ENCODE measurements around the gene FANCD2OS. TPM values are rescaled to one million over a fixed set of nuclear protein-coding genes. Genes with fewer than 3 reads are reported as not detected.

FANCD2OS gene
- total and polyA plus RNA-seq, 12 donors, result not detected

- H3K9me3 ChIP-seq (replicated peaks in 1 of 3), result no peaks in the 10 kb centered on the region
- H3K4me3 ChIP-seq, result no peak overlapping the region
- intact Hi-C loops (cut with DNase I), result no loop called here
- H3K36me3 ChIP-seq (replicated peaks in 1 of 2), result peaks cover 0 to 40% of the 10 kb centered on the region in 2 donors
- H3K4me1 ChIP-seq (replicated peaks in 1 of 2), result no peaks in the 10 kb centered on the region
- DNase-seq, result no peak
- TF ChIP-seq POLR2A (IDR thresholded peaks at IDR 0.05) (no peak), CTCF (IDR thresholded peaks at IDR 0.05) (no peak)
- no peak overlapping the region for H3K27ac ChIP-seq
- WGBS, 4 donors, result 90 to 94% (median 93%) methylated on average over 13 to 14 of the region's 14 CpGs
- no peaks in the 10 kb centered on the region for H3K27me3 ChIP-seq
These were observed 46.5 kb upstream of the FANCD2OS start for GRCh38 chr3:10154335-10155122.

- TF ChIP-seq CTCF (IDR thresholded peaks at IDR 0.05) (no peak), POLR2A (IDR thresholded peaks at IDR 0.05) (no peak)
- Histone ChIP-seq H3K27ac (no peak overlapping the region), H3K4me3 (no peak overlapping the region), H3K4me1 (replicated peaks in 1 of 2) (no peaks in the 10 kb centered on the region), H3K36me3 (replicated peaks in 1 of 2) (peaks cover 0 to 50% of the 10 kb centered on the region in 2 donors), H3K27me3 (no peaks in the 10 kb centered on the region), H3K9me3 (replicated peaks in 1 of 3) (no peaks in the 10 kb centered on the region)
- intact Hi-C loops (cut with DNase I), result no loop called here
- no peak for DNase-seq
- 73 to 86% (median 78%) methylated on average over 6 of the region's 6 CpGs for WGBS, 4 donors
These were observed 42.9 kb upstream of the FANCD2OS start for GRCh38 chr3:10150987-10151386.

GRCh38 chr3:10149226-10149625 is 41.2 kb upstream of the FANCD2OS start:
- DNase-seq, result peak in 1 of 7 donors; percentile 16
- TF ChIP-seq CTCF (IDR thresholded peaks at IDR 0.05) (no peak), POLR2A (IDR thresholded peaks at IDR 0.05) (no peak)
- Histone ChIP-seq H3K27ac (no peak overlapping the region), H3K36me3 (replicated peaks in 1 of 2) (peaks cover 0 to 50% of the 10 kb centered on the region in 2 donors), H3K27me3 (no peaks in the 10 kb centered on the region), H3K4me3 (no peak overlapping the region), H3K4me1 (replicated peaks in 1 of 2) (peaks cover 0 to 10% of the 10 kb centered on the region in 2 donors), H3K9me3 (replicated peaks in 1 of 3) (no peaks in the 10 kb centered on the region)
- intact Hi-C loops (cut with DNase I), result loop anchor here in 1 of 2 donors (10.0 kb wide), 1 partner anchor 304 kb away; the partner anchor contains the start of gene RPUSD3
- WGBS, 4 donors, result 84 to 96% (median 90%) methylated on average over 3 to 8 of the region's 8 CpGs

GRCh38 chr3:10145685-10146084 is 37.6 kb upstream of the FANCD2OS start:
- no peak overlapping the region for H3K27ac ChIP-seq
- no peaks in the 10 kb centered on the region for H3K27me3 ChIP-seq
- WGBS, 4 donors, result 75 to 83% (median 79%) methylated on average over 4 of the region's 4 CpGs
- no peaks in the 10 kb centered on the region for H3K9me3 ChIP-seq (replicated peaks in 1 of 3)
- DNase-seq, result no peak
- no peak for TF ChIP-seq POLR2A (IDR thresholded peaks at IDR 0.05)
- no peak for TF ChIP-seq CTCF (IDR thresholded peaks at IDR 0.05)
- H3K4me3 ChIP-seq, result no peak overlapping the region
- H3K4me1 ChIP-seq (replicated peaks in 1 of 2), result peaks cover 18 to 28% of the 10 kb centered on the region in 2 donors
- intact Hi-C loops (cut with DNase I), result loop anchor here in 1 of 2 donors (10.0 kb wide), 1 partner anchor 301 kb away; the partner anchor contains the start of gene RPUSD3
- H3K36me3 ChIP-seq (replicated peaks in 1 of 2), result peaks cover 0 to 21% of the 10 kb centered on the region in 2 donors

Measured in adrenal gland (tissue), 12 donors.